Thyroid gland (tissue), 4 donors: Measurements from ENCODE around the gene IRX6.

Experiments
- CTCF ChIP-seq, 6 experiments: fragments of 200-600 bp in 3 of 6; fragments of 450-650 bp in 3 of 6; sonication (generic) in 3 of 6; IDR thresholded peaks; one replicate each; pipeline ENCODE4 v1.5.1; 2016 to 2019; ENCODE audit warnings: antibody characterized with exemption in 6 of 6, mild to moderate bottlenecking in 2 of 6, inconsistent platforms in 1 of 6, moderate library complexity in 1 of 6
- POLR2A ChIP-seq, 2 donors: fragments of 450-650 bp; IDR thresholded peaks; one replicate each; pipeline ENCODE4 v1.6.1; 2017; ENCODE audit warnings: antibody characterized with exemption in 2 of 2, mild to moderate bottlenecking in 2 of 2, moderate library complexity in 1 of 2

DNA sequence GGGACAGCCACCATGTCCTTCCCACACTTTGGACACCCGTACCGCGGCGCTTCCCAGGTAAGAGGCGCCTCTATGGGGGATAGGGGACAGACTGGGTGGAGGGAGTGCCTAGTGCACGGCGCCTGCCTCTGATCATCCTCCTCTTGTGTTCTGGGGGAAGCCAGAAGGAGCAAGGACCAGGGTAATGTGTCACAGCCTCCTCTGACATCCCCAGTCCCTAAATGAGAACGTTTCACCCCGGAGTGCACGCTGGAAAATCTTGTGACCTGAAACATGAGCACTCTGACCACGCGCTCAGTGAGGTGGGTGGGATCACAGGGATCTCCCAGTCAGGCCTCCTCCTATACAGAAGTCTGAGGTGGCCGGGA lies 1.1 kb downstream of the IRX6 start:
- no peak for TF ChIP-seq CTCF (IDR thresholded peaks at IDR 0.05)
- TF ChIP-seq POLR2A (IDR thresholded peaks at IDR 0.05), result no peak
